ENCODE results near the gene SHB.

Gene SHB

DNA sequence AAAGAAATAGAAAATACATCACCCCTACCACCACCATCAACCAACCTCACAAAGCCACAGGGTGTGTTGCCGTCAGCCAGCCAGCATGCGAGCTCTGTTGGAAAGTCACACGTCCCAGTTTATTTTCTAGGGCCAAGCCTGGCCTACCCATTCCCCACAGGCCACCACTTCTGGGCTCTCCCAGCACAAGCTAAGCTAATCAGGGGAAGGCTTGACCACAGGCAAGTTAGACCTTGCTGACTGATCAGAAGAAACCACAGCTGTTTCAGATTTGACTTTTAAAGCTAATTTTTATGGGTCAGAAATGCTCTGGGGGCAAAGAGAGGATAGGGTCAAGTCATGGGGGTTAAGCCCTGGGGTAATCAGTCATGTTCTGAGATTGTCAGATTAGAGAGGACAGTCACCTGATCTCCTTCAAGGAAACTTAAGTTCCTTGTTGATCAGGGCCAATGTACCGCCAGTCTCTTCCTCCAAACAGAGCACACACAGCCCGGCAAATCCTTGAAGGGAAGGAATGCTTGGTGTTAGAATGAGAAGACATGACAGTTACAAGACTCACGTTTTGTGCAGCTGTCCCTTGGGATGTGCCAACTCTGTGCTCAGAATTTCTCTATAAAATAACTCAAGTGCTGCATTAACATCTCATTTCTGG, 7.6 kb downstream of the SHB start:
- H3K27ac ChIP-seq = peak overlapping the region; percentile 12 to 98
- H3K4me1 ChIP-seq = peaks cover 0 to 81% (median 55%) of the 10 kb centered on the region in 4 donors
- TF ChIP-seq, protein P1, sequence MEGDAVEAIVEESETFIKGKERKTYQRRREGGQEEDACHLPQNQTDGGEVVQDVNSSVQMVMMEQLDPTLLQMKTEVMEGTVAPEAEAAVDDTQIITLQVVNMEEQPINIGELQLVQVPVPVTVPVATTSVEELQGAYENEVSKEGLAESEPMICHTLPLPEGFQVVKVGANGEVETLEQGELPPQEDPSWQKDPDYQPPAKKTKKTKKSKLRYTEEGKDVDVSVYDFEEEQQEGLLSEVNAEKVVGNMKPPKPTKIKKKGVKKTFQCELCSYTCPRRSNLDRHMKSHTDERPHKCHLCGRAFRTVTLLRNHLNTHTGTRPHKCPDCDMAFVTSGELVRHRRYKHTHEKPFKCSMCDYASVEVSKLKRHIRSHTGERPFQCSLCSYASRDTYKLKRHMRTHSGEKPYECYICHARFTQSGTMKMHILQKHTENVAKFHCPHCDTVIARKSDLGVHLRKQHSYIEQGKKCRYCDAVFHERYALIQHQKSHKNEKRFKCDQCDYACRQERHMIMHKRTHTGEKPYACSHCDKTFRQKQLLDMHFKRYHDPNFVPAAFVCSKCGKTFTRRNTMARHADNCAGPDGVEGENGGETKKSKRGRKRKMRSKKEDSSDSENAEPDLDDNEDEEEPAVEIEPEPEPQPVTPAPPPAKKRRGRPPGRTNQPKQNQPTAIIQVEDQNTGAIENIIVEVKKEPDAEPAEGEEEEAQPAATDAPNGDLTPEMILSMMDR (IDR thresholded peaks at IDR 0.05) = no peak
- H3K27me3 ChIP-seq = no peaks in the 10 kb centered on the region
- intact Hi-C loops (cut with DNase I; ENCODE audit: low total_unique reads) = no loop called here
- DNase-seq = no peak
- no peaks in the 10 kb centered on the region for H3K9me3 ChIP-seq
- no peaks in the 10 kb centered on the region for H3K36me3 ChIP-seq
- no peak overlapping the region for H3K4me3 ChIP-seq

DNA sequence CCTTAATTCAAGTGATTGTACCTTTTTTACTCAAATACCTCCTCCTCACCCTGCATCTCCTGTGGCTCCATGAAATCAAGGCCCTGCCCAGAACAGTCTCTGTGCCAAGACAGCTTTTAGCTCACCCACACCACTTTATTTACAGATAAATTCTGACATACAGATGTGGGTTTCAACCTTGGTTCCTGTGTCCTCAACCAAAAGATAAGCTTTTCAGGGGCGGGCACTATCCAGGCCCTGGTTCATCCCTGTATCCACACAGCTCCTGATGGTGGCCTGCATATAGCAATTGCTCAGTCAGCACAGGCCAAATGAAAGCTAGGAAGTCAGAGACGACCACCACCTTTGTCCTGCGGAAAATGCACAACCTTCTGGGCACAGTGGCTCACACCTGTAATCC, 8.3 kb downstream of the SHB start:
- Histone ChIP-seq H3K4me3 (no peak overlapping the region), H3K27ac (peak overlapping the region in 1 of 2 donors; percentile 98), H3K4me1 (peaks cover 0 to 73% (median 48%) of the 10 kb centered on the region in 4 donors), H3K36me3 (no peaks in the 10 kb centered on the region), H3K9me3 (no peaks in the 10 kb centered on the region), H3K27me3 (no peaks in the 10 kb centered on the region)
- intact Hi-C loops (cut with DNase I; ENCODE audit: low total_unique reads) = no loop called here
- TF ChIP-seq, protein P1 (IDR thresholded peaks at IDR 0.05) = no peak
- DNase-seq = no peak

GRCh38 chr9:38059233-38059936, 9.6 kb downstream of the SHB start:
- H3K4me1 ChIP-seq = peaks cover 0 to 64% (median 38%) of the 10 kb centered on the region in 4 donors
- peak overlapping the region; percentile 43 to 56 for H3K27ac ChIP-seq
- DNase-seq = no peak
- TF ChIP-seq, protein P1 (IDR thresholded peaks at IDR 0.05) = no peak
- H3K9me3 ChIP-seq = no peaks in the 10 kb centered on the region
- no peaks in the 10 kb centered on the region for H3K27me3 ChIP-seq
- H3K36me3 ChIP-seq = no peaks in the 10 kb centered on the region
- H3K4me3 ChIP-seq = no peak overlapping the region
- intact Hi-C loops (cut with DNase I; ENCODE audit: low total_unique reads) = no loop called here

DNA sequence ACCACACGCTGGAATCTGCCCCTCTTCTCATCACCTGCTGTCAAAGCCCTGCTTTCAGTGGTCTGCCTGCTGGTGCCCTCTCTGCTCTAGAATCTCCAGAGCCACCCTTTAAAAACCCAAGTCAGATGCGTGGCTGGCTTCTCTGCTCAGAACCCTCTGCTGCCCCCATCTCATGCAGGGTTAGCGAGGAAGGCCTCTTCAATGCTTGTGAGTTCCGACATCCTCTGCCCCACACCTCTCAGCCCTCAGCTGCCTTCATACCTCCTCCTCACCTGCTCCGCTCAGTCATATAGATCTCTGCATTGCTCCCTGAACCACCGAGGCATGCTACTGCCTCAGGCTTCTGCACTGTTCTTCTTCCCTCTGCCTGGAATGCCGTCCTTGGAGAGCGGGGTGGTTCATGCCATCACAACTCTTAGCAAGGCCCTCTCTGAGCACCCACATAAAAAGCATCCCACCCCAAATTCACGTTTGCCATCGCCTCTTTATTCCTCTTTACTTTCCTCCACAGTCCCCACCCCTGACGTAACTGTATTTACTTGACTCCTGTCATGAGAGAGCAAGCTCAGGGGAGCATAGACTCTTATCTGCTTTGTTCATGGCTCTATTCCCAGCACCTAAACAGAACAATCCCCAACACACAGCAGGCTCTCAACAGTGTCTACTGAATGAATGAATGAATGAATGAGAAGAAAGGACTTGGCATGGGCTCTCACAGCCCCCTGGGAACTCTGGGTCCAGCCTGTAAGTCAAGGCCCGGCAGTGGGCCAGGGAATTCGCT, 10.4 kb downstream of the SHB start:
- Histone ChIP-seq H3K4me1 (peaks cover 0 to 57% (median 34%) of the 10 kb centered on the region in 4 donors), H3K4me3 (no peak overlapping the region), H3K27me3 (no peaks in the 10 kb centered on the region), H3K36me3 (no peaks in the 10 kb centered on the region), H3K27ac (peak overlapping the region; percentile 51 to 56), H3K9me3 (no peaks in the 10 kb centered on the region)
- DNase-seq = no peak
- intact Hi-C loops (cut with DNase I; ENCODE audit: low total_unique reads) = no loop called here
- TF ChIP-seq, protein P1 (IDR thresholded peaks at IDR 0.05) = no peak

DNA sequence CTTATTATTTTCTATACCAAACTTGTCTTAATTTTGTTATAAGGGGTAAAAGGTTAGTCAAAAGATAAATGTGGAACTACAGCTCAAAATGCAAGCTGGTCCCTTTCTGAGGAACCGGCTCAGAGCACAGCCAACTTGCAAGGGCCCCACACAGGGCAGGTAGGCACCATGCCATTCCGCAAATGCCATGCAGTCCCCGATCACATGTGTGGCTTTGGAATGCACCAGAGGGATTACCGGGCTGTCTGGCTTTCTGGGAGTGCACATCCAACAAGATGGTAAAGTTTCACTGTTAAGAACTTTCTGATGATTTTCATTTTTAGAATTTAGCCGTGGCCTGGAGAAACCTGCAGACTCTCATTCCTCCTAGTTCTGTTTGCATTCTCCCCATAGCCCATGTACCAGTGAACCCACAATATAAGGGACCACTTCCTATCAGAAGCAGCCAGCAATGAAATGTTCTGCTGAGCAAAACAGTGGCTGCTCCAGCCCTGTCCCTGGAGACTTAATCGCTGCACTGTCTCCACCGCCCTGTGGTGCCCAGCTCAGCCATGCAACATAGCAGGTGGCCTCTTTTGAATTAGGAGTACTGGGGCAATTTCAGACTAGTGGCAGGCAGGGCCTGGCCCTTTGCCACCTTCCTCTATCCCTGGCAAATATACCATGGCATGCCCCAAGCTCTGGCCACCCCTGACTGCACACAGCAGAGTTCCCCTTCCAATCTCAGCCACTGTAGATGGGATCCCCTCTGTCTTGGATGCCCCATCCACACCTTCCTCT, 11.4 kb downstream of the SHB start:
- peaks cover 0 to 46% (median 29%) of the 10 kb centered on the region in 4 donors for H3K4me1 ChIP-seq
- no peaks in the 10 kb centered on the region for H3K27me3 ChIP-seq
- intact Hi-C loops (cut with DNase I; ENCODE audit: low total_unique reads) = no loop called here
- no peak overlapping the region for H3K4me3 ChIP-seq
- no peak for DNase-seq
- TF ChIP-seq, protein P1 (IDR thresholded peaks at IDR 0.05) = no peak
- no peaks in the 10 kb centered on the region for H3K36me3 ChIP-seq
- H3K9me3 ChIP-seq = no peaks in the 10 kb centered on the region
- H3K27ac ChIP-seq = peak overlapping the region; percentile 51 to 56
